CD4-positive, alpha-beta T cell treated with Interleukin-21 for 1 hour (primary cell): Measurements from ENCODE around the gene PITHD1.
"Not testable (repeated sequence)": the region's sequence is repeated elsewhere in the genome, so short reads cannot be mapped to it uniquely, and the experiment has no call there.

Experiments used
- DNase-seq: peaks from one replicate; pipeline ENCODE4 v3.0.0-alpha.2; 2020

PITHD1 gene

GRCh38 chr1:23827717-23828116, 49.5 kb downstream of the PITHD1 start:
- no peak for DNase-seq

- not testable (repeated sequence) for DNase-seq
Measured at GRCh38 chr1:23834156-23834555, 55.9 kb downstream of the PITHD1 start.

- no peak for DNase-seq
Measured at GRCh38 chr1:23836037-23836436, 57.8 kb downstream of the PITHD1 start.
